NT2/D1 (cell line): ENCODE data around the gene LCE2A.

Experiments
- SUZ12 ChIP-seq: IDR thresholded peaks from 2 replicates; pipeline ENCODE4 v1.6.1; 2011; ENCODE audit not compliant: insufficient read length, insufficient read depth; ENCODE audit errors: extremely low read depth
- ZNF274 ChIP-seq: IDR thresholded peaks from 2 replicates; pipeline ENCODE4 v1.6.1; 2011; ENCODE audit warnings: mild to moderate bottlenecking, low read depth, low read length

DNA sequence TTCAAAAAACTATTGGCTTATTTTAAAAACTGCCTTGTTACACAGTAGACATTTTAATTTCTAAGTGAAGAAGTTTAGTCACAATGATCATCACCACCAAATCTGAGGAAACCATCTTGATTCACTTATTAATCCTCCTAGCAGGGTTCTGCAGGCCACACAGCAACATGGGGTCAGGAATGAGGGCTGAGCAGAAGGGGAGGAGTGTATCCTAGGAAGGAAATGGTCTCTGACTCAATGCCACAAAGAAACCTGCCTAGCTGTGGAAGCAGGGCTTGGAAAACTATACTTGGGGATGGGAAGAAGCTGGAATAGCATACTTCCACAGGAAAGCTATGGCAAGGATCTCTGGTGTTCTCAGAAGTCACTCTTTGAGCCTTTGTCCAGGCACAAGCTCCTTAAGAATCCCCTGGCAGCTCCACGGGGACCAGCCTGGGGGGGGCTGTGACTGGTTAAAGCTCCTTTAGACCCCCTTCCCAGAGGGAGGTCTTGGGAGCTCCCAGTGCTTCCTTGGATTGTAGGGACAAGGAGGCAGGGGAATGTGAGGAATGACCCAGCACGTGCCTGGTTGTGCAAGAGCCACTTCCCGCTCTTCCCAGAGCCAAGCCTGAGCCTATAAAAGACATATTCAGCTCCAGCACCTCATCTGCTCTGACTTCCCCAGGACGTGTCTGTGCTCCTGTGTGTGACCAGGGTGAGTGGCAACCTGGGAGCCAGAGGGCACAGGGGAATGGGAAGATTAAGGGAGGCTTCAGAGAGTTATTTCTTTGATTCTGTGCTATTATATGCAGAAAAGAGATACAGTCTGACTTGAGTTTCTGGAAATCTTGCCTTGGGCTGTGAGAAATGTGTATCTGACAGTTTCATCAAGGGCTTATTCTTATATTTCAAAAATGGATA, at the start of gene LCE2A:
- TF ChIP-seq ZNF274 (no peak), SUZ12 (no peak)
